ENCODE results near the gene PSMB9.
"Not testable (repeated sequence)": the region's sequence is repeated elsewhere in the genome, so short reads cannot be mapped to it uniquely, and the experiment has no call there.

PSMB9 gene

DNA sequence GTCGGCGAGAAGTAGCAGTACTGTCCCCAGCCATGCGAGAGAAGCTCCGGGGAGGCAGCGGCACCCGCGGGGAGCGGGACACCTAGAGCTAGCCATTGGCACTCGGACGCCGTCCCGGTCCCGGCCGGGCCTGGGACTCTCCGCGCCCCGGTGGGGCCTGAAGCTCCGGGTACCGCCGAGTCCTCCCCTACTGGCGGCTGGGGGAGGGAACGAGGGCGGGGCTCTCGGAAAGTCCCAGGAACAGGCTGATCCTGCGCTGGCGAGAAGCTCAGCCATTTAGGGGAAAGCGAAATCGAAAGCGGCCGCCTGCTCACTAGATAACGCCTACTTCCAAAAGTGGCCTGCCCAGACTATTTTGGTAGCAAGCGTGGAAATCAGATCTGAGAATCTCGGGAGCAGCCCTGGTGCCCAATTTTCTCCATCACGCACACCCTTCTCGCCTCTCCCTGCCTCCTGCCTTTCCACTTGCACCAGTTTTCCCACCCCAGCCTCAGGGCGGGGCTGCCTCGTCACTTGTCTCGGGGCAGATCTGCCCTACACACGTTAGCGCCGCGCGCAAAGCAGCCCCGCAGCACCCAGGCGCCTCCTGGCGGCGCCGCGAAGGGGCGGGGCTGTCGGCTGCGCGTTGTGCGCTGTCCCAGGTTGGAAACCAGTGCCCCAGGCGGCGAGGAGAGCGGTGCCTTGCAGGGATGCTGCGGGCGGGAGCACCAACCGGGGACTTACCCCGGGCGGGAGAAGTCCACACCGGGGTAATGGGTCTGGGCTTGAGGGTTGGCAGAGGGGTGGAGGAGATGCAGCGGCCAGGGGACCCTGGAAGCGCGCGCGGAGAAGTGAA, at the start of gene PSMB9, which contains the start of gene TAP1:
Gene PSMB9 (plus strand): TSS at position 652 of the 835 bp plus-strand sequence. CDS start 38 bp downstream, at position 690.
Gene TAP1 (minus strand): TSS at position 164 of the 835 bp plus-strand sequence. CDS start 68 bp downstream, at position 96.
- DNase-seq, result peak; percentile 98 to 99

DNA sequence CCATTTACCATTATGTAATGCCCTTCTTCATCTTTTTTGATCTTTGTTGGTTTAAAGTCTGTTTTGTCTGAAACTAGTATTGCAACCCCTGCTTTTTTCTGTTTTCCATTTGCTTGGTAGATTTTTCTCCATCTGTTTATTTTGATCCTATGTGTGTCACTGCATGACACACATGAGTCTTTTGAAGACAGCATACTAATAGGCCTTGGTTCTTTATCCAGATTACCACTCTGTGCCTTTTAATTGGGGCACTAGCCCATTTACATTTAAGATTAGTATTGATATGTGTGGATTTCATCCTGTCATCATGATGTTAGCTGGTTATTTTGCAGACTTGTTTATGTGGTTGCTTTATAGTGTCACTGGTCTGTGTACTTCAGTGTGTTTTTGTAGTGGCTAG, 48.6 kb upstream of the PSMB9 start:
- DNase-seq, result not testable (repeated sequence)

- no peak for DNase-seq
Measured at GRCh38 chr6:32807020-32807580, 46.9 kb upstream of the PSMB9 start.

- DNase-seq, result no peak
Measured at GRCh38 chr6:32809171-32809570, 44.8 kb upstream of the PSMB9 start.

GRCh38 chr6:32814145-32814544, 39.8 kb upstream of the PSMB9 start:
- no peak for DNase-seq

DNA sequence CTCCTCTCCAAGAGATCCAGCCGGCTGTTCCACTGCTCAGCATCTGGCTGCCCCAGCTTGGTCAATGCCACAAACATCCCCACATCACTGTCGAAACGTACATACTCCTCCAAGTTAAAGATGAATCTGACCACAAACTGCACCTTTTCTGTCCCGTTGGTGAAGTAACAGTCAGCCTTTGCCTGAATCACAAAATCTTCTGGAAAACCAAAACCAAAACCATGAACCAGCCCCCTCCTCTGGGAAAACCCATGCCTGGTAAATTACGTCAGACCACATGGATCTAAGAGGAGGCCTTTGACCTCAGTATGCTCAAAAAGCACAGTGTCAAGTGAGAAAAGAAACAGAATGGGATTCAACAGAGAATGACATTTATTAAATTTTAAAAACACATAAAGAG, 38.9 kb upstream of the PSMB9 start:
- DNase-seq, result no peak

DNA sequence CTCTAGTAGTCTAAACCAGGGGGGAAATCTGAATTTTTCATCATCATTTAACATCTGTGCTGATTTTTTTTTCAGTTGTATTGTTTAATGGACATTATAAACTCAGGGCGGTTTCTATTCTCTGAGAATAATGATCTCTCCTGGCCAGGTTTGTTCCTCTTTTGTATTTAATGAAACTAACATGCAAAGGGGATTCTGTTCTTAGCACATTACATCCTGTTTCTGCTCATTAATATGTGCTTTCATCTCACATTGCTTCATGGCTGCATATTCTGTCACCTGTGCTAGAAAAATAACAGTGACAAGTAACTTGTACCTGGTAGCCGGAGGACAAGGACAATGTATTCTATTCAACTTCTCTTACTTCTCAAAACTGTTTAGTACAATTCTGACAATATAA, 38.0 kb upstream of the PSMB9 start:
- no peak for DNase-seq

DNA sequence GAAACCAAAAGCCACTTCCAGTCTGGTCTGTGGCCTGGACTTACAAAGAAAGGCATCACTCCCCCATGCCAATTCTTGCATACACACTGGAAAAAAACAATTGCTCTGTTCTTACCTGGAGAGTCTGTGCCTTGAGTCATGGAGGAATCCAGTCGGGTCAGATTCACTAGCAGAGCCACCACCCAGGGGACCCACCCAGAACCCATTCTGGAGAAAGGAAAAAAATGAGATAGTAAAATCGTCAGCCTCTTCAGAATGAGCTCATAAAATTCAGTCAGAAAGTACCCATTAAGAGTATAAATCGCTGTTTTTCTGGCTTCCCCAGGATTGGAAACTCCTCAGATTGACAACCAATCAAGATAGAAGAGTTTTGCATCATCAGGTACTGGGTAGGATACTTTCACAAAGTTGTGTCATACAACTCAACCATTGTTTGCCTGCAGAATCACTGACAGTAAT, 37.2 kb upstream of the PSMB9 start, which contains the start of gene HLA-DOB:
Gene HLA-DOB (minus strand): TSS at position 257 of the 459 bp plus-strand sequence. CDS start 51 bp downstream, at position 206.
- no peak for DNase-seq

GRCh38 chr6:32818867-32819266, 35.1 kb upstream of the PSMB9 start:
- DNase-seq, result no peak

DNA sequence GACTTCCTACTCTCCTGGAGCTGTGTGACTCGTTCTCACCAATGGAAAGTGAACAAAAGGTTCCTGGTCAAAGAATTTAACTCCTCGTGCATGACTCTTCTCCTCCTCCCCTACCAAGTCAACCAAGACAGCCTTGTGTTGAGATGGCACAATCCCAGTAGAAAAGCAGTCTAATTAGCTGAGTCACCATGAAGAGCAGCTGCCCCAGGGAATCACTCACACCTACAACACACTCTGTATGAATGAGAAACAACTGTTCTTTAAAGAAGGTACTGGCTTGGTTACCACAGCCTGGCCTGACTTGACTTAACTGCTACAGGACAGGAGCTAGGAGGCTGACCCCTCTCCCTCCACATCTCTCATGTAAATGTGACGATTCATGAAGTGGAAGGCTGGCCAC, 34.3 kb upstream of the PSMB9 start:
- no peak for DNase-seq

- DNase-seq, result no peak
Measured at GRCh38 chr6:32825966-32826365, 28.0 kb upstream of the PSMB9 start.

DNA sequence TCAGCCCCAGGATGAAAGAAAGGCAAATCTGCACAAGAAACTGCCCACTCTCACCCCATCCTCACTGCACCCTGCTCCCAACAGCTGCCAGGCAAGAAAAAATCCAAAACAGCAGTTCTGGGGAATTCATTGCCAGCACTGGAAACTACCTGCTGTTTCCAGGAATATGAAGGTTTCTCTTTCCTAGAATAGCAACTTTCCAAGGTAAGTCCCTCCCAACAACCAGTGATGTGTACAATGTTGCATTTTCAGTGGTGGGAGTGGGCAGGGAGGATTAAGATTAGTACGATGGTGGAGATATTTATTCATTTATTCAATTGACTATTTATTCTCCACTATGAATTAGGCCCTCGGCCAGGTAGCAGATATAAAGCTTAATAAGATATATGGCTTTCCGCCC, 27.0 kb upstream of the PSMB9 start:
- DNase-seq, result no peak

DNA sequence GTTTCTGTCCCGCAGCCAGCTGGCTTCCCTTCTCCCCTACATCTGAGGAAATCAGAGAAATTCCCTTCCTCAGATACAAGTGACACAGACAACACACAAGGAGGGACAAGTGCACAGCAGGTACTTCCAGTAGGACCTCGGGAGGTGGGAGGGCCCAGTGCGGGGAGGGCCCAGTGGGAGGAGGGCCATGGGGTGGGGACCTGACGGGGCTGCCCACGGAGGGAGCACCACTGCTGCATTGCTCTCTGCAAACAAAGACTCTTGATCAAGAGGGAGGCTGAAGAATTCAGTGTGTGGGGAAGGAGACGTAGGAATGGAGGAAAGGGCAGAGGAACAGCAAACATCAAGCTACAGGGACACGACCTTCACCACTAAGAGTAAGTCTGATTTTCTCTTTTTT, 24.5 kb upstream of the PSMB9 start:
- DNase-seq, result no peak

GRCh38 chr6:32830017-32830416, 24.0 kb upstream of the PSMB9 start:
- DNase-seq, result no peak

GRCh38 chr6:32830936-32831335, 23.1 kb upstream of the PSMB9 start:
- DNase-seq, result no peak

GRCh38 chr6:32832535-32832934, 21.5 kb upstream of the PSMB9 start:
- no peak for DNase-seq

DNA sequence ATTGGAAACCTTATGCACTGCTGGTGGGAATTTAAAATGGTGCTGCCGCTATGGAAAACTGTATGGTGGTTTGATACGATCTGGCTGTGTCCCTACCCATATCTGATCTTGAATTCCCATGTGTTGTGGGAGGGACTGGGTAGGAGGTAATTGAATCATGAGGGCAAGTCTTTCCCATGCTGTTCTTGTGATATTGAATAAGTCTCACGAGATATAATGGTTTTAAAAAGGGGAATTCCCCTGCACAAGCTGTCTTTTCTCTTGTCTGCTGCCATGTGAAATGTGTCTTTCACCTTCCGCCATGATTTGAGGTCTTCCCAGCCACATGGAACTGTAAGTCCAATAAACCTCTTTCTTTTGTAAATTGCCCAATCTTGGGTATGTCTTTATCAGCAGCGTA, 20.3 kb upstream of the PSMB9 start:
- no peak for DNase-seq

DNA sequence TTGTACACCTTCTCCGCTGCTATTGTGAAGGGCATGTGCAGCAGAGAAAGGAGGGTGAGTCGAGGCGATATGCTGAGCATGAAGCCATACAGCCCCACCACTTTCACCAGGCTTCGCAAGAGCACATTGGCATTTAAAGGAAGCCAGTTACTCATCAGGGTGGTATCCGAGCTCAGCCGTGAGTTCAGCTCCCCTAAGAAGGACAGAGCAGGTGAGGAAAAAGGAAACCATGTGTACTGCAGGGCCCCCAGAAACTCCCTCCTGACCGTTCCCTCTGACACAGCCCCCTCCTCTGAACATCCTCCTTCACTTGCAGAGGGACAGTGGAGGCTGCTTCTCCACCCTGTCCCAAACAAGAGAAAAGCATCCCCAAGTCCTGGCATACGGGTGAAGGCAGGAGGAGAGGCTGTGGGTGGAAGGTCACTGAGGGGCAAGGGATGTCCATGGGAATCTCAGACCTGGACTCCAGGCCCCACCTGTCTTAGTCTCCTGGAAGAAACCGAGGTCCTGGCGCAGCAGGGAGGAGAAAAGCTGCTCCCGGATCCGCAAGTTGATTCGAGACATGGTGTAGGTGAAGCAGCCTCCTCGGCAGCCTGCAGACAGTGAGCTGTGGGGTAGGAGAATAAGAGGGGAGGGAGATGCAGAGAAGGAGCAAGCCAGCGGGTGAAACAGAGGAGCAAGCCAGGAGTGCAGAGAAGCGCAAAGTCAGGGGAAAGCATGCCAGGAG, 18.7 kb upstream of the PSMB9 start:
- DNase-seq, result no peak

DNA sequence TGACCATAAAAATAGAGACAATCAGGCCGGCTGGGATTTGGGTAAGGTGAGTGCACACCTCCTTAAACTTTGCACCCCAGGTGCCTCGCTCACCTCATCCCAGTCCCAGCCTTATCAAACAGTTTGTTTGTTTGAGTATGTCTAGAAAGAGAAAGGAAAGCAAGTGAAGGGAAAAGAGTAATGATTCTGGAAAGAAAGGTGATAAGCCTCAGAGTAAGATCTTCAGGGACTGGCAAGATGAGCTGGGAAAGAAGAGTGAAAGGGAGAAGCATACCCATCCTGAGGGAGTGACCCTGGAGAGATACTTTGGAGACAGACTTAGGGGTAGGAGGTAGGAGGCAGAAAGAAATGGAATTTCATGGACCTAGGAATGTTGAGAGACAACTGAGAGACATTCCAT, 17.1 kb upstream of the PSMB9 start:
- DNase-seq, result no peak

DNA sequence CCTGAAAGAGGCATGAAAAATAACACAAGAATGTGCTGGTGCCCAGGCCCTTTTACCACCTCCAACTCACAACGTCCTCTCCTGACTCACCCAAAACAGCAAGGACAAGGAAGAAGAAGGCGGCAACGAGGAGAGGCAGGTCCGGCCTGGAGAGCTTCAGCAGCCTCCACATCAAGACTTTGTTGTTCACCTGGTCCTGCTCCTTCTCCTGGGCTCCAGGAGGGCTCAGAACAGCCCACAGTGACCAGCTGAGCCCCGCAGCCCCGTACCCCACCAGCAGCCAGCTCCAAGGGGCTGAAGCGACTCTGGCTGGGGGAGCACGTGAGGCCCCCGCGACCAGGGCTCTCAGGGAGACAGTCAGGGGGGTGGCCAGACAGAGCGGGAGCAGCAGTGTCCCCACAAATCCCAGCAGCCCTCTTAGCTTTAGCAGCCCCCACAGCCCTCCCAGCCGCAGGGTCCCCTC, 16.3 kb upstream of the PSMB9 start:
- no peak for DNase-seq

- peak; percentile 97 to 98 for DNase-seq
Measured at GRCh38 chr6:32838114-32838958, 15.7 kb upstream of the PSMB9 start, which contains the start of gene TAP2. TAP2 (minus strand) TSS chr6:32838739; CDS start chr6:32838233, 506 bp downstream.

DNA sequence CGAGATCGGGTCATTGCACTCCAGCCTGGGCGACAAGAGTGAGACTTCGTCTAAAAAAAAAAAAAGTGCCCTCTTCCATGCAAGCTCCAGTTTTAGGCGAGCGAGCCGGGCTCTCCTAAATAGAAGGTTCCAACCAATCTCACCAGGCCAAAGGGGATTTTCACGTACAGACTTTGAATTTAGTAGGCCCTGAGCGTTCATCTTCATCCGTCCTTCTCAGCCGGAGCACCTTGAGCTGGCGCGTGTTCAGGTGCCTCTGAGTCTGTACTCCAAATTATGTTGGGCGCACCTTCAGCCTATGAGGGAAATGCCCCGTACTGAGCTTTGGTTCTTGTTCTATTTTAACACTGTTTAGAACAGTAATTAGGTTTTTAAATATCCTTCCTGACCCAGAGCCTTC, 14.6 kb upstream of the PSMB9 start:
- DNase-seq, result no peak

All from activated CD4-positive, alpha-beta T cell treated with anti-CD3 and anti-CD28 coated beads, Interleukin-2, amount 50 U/mL, for 4 hours (primary cell).